Heart left ventricle (tissue), 16 donors: Measurements from ENCODE around the gene OGA. TPM values are rescaled to one million over a fixed set of nuclear protein-coding genes. Genes with fewer than 3 reads are reported as not detected.
A peak's percentile ranks its signal among the peaks of the same experiment; 100 is the strongest.
"Not testable (repeated sequence)": the region's sequence is repeated elsewhere in the genome, so short reads cannot be mapped to it uniquely, and the experiment has no call there.

Experiments
- ATAC-seq, 4 donors: fragments of 200-7000 bp; cut with Tn5 transposase; one replicate each; pipeline ENCODE4 v1.9.1; 2020 to 2022; ENCODE audit warnings: moderate library complexity in 4 of 4, mild to moderate bottlenecking in 3 of 4, moderate number of reproducible peaks in 1 of 4
- DNase-seq, 5 donors: peaks; one replicate each; pipeline ENCODE4 v3.0.0-alpha.2; 2020
- H3K27ac ChIP-seq, 12 donors: fragments of 200-600 bp; sonication (generic) in 4 of 12; one replicate each; pipeline versions ENCODE4 v1.5.0 to v1.8.0; 2016 to 2022; ENCODE audit warnings: mild to moderate bottlenecking in 2 of 12
- H3K27me3 ChIP-seq, 9 donors: fragments of 200-600 bp; sonication (generic) in 2 of 9; one replicate each; pipeline versions ENCODE4 v1.5.1 to v1.8.0; 2016 to 2022; ENCODE audit warnings: mild to moderate bottlenecking in 3 of 9
- H3K36me3 ChIP-seq, 9 donors: fragments of 200-600 bp; sonication (generic) in 2 of 9; one replicate each; pipeline versions ENCODE4 v1.5.0 to v1.8.0; 2018 to 2022; ENCODE audit warnings: mild to moderate bottlenecking in 2 of 9
- H3K4me1 ChIP-seq, 12 donors: fragments of 200-600 bp; sonication (generic) in 4 of 12; one replicate each; pipeline versions ENCODE4 v1.5.0 to v1.8.0; 2016 to 2022; ENCODE audit warnings: mild to moderate bottlenecking in 3 of 12
- H3K4me3 ChIP-seq, 12 donors: fragments of 200-600 bp; sonication (generic) in 4 of 12; one replicate each; pipeline versions ENCODE4 v1.5.0 to v1.8.0; 2017 to 2022; ENCODE audit warnings: mild to moderate bottlenecking in 9 of 12, moderate library complexity in 4 of 12
- H3K9me3 ChIP-seq, 12 donors: fragments of 200-600 bp; sonication (generic) in 4 of 12; one replicate each; pipeline versions ENCODE4 v1.5.0 to v1.8.0; 2016 to 2022; ENCODE audit warnings: mild to moderate bottlenecking in 1 of 12
- POLR2A ChIP-seq, 2 donors: fragments of 450-650 bp; IDR thresholded peaks; one replicate each; pipeline ENCODE4 v1.6.1; 2017; ENCODE audit warnings: antibody characterized with exemption in 2 of 2, mild to moderate bottlenecking in 2 of 2, moderate library complexity in 2 of 2
- WGBS, 4 donors: extraction: QIAGEN DNeasy Blood & Tissue Kit in 2 of 4; methylation state at CpG; one replicate each; pipeline versions ENCODE4 v1.1.5 to v1.1.7; 2013 to 2018; 5-methylcytosine and 5-hydroxymethylcytosine counted together
- intact Hi-C, 10 donors: fragments of 100-400 bp; cut with DNase I; formaldehyde crosslinking; loops; one replicate each; pipeline versions ENCODE4 v1.11.1 to v1.14.2; 2022
- polyA plus RNA-seq, 2 donors: library from polyadenylated mRNA; stranded (reverse); fragments of 200-250 nt; gene quantifications; one replicate each; pipeline ENCODE4 v1.2.3, GENCODE V29; 2013
- total RNA-seq, 9 donors: library from RNA; depleted of rRNA in 2 of 9; stranded (reverse); fragments of >200 nt in 2 of 9; fragmentation: NEBNext Ultra II Directional in 3 of 9; extraction: Animal tissue kit (Norgen Biotek cat#: 25700) in 3 of 9; gene quantifications; one replicate each; pipeline versions ENCODE4 v1.1.0 to v1.2.4, GENCODE V29; 2016 to 2023
- TF ChIP-seq, protein P1 (sequence below), 12 donors: fragments of 200-600 bp; sonication (generic) in 4 of 12; IDR thresholded peaks; one replicate each; pipeline versions ENCODE4 v1.5.0 to v1.8.0; 2018 to 2022; ENCODE audit warnings: antibody characterized with exemption in 12 of 12, mild to moderate bottlenecking in 5 of 12
- donor health status: ischemic (EF 13 %, LVEDD 7.1; RV severe dilation, severe dysfunction).
- donor health status: healthy with polysubstance abuse.
- donor health status: DM: no; HTN: yes; CAD: no.
- donor health status: DM: no; HTN: no; CAD: no.
- donor health status: ischemic (EF 25% LVEDD 6.9; RV normal size, moderate dysfunction).
- donor health status: ischemic (EF 25% LVEDD 5.7; RV mildly dilated, moderate dysfunction).
- donor health status: healthy.
- donor health status: DM: yes; HTN: yes; CAD: no.
- donor health status: ischemic (EF 35%, LVEDD 5.7; RV mildly dilated, moderate dysfunction).
- donor health status: nonischemic (EF 11% LVEDD 7.7; RV severe dilation, severe dysfunction).
- donor health status: DM: yes; HTN: yes; CAD: no.
- donor health status: PGD.
- donor health status: ischemic (EF 29% LVEDD 5.4; RV normal size, mild dysfunction).
- donor health status: nonischemic (EF 23%, LVEDD 6.1; RV moderate dilation, normal function).

Gene OGA
- total and polyA plus RNA-seq, 11 donors: 42.1 to 164 (median 90.7) TPM

DNA sequence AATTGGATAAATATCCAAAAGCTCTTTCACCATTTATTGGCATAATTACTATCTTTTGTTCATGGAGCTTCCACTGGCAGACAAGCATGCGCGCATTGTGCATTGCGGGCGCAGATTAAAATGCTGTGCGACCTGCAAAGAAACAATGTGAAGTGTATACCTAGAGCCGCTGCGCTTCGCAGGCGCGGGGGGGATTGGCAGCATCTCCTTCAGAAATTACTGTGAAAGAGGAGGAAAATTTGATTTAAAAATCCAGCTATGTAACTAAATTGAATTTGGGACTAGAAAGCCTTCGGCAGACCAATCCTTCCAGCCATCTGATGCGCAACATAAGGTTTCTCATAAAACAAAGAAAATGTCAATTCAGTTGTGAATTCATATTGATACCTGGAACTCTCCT lies 24.7 kb downstream of the OGA start:
- no peaks in the 10 kb centered on the region for H3K27me3 ChIP-seq
- no peak overlapping the region for H3K4me3 ChIP-seq
- no peak for DNase-seq
- TF ChIP-seq, protein P1, sequence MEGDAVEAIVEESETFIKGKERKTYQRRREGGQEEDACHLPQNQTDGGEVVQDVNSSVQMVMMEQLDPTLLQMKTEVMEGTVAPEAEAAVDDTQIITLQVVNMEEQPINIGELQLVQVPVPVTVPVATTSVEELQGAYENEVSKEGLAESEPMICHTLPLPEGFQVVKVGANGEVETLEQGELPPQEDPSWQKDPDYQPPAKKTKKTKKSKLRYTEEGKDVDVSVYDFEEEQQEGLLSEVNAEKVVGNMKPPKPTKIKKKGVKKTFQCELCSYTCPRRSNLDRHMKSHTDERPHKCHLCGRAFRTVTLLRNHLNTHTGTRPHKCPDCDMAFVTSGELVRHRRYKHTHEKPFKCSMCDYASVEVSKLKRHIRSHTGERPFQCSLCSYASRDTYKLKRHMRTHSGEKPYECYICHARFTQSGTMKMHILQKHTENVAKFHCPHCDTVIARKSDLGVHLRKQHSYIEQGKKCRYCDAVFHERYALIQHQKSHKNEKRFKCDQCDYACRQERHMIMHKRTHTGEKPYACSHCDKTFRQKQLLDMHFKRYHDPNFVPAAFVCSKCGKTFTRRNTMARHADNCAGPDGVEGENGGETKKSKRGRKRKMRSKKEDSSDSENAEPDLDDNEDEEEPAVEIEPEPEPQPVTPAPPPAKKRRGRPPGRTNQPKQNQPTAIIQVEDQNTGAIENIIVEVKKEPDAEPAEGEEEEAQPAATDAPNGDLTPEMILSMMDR (IDR thresholded peaks at IDR 0.05): no peak
- no peak for TF ChIP-seq POLR2A (IDR thresholded peaks at IDR 0.05)
- WGBS, 4 donors: 97 to 98% (median 97%) methylated on average over 12 of the region's 12 CpGs
- H3K9me3 ChIP-seq: no peaks in the 10 kb centered on the region
- peaks cover 0 to 11% (median 3%) of the 10 kb centered on the region in 12 donors for H3K4me1 ChIP-seq
- intact Hi-C loops: no loop called here
- H3K27ac ChIP-seq: no peak overlapping the region
- ATAC-seq: no peak
- peaks cover 0 to 100% (median 100%) of the 10 kb centered on the region in 9 donors for H3K36me3 ChIP-seq

DNA sequence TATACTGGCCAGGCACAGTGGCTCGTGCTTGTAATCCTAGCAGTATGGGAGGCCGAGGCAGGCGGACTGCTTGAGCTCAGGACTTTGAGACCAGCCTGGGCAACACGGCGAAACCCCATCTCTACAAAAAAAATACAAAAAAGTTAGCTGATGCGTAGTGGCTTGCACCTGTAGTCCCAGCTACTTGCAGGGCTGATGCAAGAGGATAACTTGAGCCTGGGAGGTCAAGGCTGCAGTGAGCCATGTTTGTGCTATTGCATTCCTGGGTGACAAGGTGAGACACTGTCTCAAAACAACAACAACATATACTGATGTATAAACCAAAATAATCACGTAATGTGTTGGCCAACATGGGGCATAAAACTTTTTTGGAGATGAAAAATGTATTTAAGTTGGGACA lies 28.6 kb downstream of the OGA start:
- Histone ChIP-seq H3K4me1 (peaks cover 0 to 4% (median 0%) of the 10 kb centered on the region in 12 donors), H3K4me3 (no peak overlapping the region), H3K9me3 (no peaks in the 10 kb centered on the region), H3K27ac (no peak overlapping the region), H3K27me3 (no peaks in the 10 kb centered on the region), H3K36me3 (peaks cover 0 to 100% (median 100%) of the 10 kb centered on the region in 9 donors)
- intact Hi-C loops: no loop called here
- ATAC-seq: no peak
- no peak for DNase-seq
- TF ChIP-seq, protein P1 (IDR thresholded peaks at IDR 0.05): no peak
- no peak for TF ChIP-seq POLR2A (IDR thresholded peaks at IDR 0.05)
- WGBS, 4 donors: 94 to 98% (median 96%) methylated on average over 7 of the region's 7 CpGs

DNA sequence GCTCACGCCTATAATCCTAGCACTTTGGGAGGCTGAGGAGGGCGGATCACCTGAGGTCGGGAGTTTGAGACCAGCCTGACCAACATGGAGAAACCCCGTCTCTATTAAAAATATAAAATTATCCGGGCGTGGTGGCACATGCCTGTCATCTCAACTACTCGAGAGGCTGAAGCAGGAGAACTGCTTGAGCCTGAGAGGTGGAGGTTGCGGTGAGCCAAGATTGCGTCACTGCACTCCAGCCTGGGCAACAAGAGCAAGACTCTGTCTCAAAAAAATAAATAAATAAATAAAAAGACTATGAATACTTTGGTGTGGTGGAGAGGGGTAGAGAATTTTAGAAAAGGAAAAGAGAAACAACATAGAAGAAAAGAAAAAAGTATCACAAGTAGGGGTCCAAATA lies 29.0 kb downstream of the OGA start:
- H3K27ac ChIP-seq, DNase-seq, H3K4me3 ChIP-seq, intact Hi-C loops, H3K4me1 ChIP-seq, H3K9me3 ChIP-seq, ATAC-seq, H3K27me3 ChIP-seq: not testable (repeated sequence)
- 89 to 92% (median 90%) methylated on average over 9 of the region's 9 CpGs for WGBS, 4 donors
- H3K36me3 ChIP-seq: peaks cover 0 to 100% (median 100%) of the 10 kb centered on the region in 9 donors

DNA sequence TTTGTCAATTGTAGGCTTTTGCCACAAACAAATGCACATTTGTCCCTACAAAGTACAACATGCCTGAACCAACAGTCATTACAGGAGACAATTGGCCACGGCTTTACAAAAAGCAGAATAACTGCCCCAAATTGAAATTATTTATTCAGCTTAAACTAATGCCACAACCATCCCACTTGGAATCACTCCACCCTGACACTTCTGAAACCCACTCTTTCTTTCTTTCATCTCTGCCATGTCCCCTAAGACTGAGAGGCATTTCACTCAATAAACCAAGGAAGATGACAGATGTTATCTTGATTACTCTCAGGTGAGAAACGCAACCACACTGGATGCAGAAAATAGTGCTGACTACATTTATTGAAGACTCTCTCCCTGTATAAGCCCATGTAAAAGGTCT lies 32.4 kb downstream of the OGA start:
- 77 to 84% (median 82%) methylated on average over 2 of the region's 2 CpGs for WGBS, 4 donors
- peaks cover 0 to 71% (median 69%) of the 10 kb centered on the region in 9 donors for H3K36me3 ChIP-seq
- intact Hi-C loops: no loop called here
- H3K9me3 ChIP-seq: no peaks in the 10 kb centered on the region
- no peak overlapping the region for H3K4me3 ChIP-seq
- TF ChIP-seq, protein P1 (IDR thresholded peaks at IDR 0.05): no peak
- TF ChIP-seq POLR2A (IDR thresholded peaks at IDR 0.05): no peak
- H3K4me1 ChIP-seq: peaks cover 0 to 33% (median 18%) of the 10 kb centered on the region in 12 donors
- H3K27me3 ChIP-seq: no peaks in the 10 kb centered on the region
- ATAC-seq (no peak), DNase-seq (no peak)
- no peak overlapping the region for H3K27ac ChIP-seq

DNA sequence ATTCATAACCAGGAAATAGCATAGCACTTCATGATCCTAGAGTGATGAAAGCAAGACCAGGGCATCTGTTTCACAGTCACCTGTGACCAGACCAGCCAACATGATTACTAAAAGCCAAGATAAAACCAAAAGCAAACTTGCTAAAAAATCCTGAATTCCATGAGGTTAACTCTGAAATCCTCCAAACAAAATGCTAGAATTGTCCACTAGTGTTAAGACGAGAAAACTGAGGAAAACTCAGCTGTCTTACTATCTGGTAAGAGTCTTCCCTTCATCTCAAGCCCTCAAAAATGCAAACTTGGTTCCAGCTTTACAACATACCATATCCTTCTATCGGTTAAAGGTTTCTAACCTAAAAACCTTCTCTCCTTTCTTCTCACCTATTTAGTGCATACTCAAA lies 33.7 kb downstream of the OGA start:
- TF ChIP-seq, protein P1 (IDR thresholded peaks at IDR 0.05): no peak
- WGBS, 4 donors: 76 to 91% (median 86%) methylated on average over 2 of the region's 2 CpGs
- H3K27me3 ChIP-seq: peaks cover 0 to 3% (median 0%) of the 10 kb centered on the region in 9 donors
- H3K9me3 ChIP-seq: no peaks in the 10 kb centered on the region
- H3K4me3 ChIP-seq: no peak overlapping the region
- peaks cover 0 to 59% (median 57%) of the 10 kb centered on the region in 9 donors for H3K36me3 ChIP-seq
- DNase-seq: no peak
- peaks cover 0 to 44% (median 26%) of the 10 kb centered on the region in 12 donors for H3K4me1 ChIP-seq
- peak overlapping the region in 1 of 12 donors; percentile 68 for H3K27ac ChIP-seq
- intact Hi-C loops: loop anchor here in 5 of 10 donors (5.0 kb wide), 3 partner anchors 33 to 572 kb away; partner anchors contain the start of gene OGA (in 1 of the 5)
- ATAC-seq: no peak
